ENCODE measurements around the gene RAB39A. TPM values are rescaled to one million over a fixed set of nuclear protein-coding genes. Genes with fewer than 3 reads are reported as not detected.

RAB39A gene
- total RNA-seq, 1 donor from 2014 or later: 0.72 TPM

- DNase-seq: no peak
These were observed 33.9 kb downstream of the RAB39A start for GRCh38 chr11:107962181-107962580.

- no peak for DNase-seq
These were observed 34.8 kb downstream of the RAB39A start for GRCh38 chr11:107963091-107963490.

GRCh38 chr11:107969219-107969618 is 41.0 kb downstream of the RAB39A start:
- DNase-seq: no peak

- DNase-seq: no peak
These were observed 41.8 kb downstream of the RAB39A start for GRCh38 chr11:107970049-107970448.

GRCh38 chr11:107973641-107974040 is 45.4 kb downstream of the RAB39A start:
- DNase-seq: no peak

- no peak for DNase-seq
These were observed 60.3 kb downstream of the RAB39A start for GRCh38 chr11:107988397-107989158.

GRCh38 chr11:107991868-107992414 is 63.7 kb downstream of the RAB39A start:
- DNase-seq: no peak

GRCh38 chr11:107996006-107996776 is 67.9 kb downstream of the RAB39A start:
- DNase-seq: no peak

- no peak for DNase-seq
These were observed 70.5 kb downstream of the RAB39A start for GRCh38 chr11:107998761-107999160.

- peak; percentile 21 for DNase-seq
These were observed 71.7 kb downstream of the RAB39A start for GRCh38 chr11:107999759-108000455.

GRCh38 chr11:108002476-108002875 is 74.2 kb downstream of the RAB39A start:
- no peak for DNase-seq

- no peak for DNase-seq
These were observed 75.4 kb downstream of the RAB39A start for GRCh38 chr11:108003623-108004022.

GRCh38 chr11:108007819-108008218 is 79.6 kb downstream of the RAB39A start:
- no peak for DNase-seq

GRCh38 chr11:108008656-108009496 is 80.6 kb downstream of the RAB39A start, which contains the start of gene CUL5:
CUL5 (plus strand) TSS chr11:108008898; CDS start chr11:108009349, 451 bp downstream.
- peak; percentile 96 for DNase-seq

GRCh38 chr11:108009497-108010370 is 81.5 kb downstream of the RAB39A start:
- DNase-seq: peak; percentile 12

GRCh38 chr11:108012139-108012725 is 84.0 kb downstream of the RAB39A start:
- no peak for DNase-seq

All from tongue (tissue), 2 donors.